ENCODE results near the gene WDFY4. TPM values are rescaled to one million over a fixed set of nuclear protein-coding genes. Genes with fewer than 3 reads are reported as not detected.

The WDFY4 gene
- total and polyA plus RNA-seq, 2 donors (not counting 3 experiments of a cell fraction or from before 2014, with no cell fraction given) = 10.1 to 10.2 TPM

GRCh38 chr10:48940372-48940771 is 255.7 kb downstream of the WDFY4 start:
- Histone ChIP-seq H3K36me3 (ENCODE audit: control insufficient read depth in 2 of 2, extremely low read depth in 1 of 2, insufficient read depth in 2 of 2, low read length in 2 of 2) (no peaks in the 10 kb centered on the region), H4K20me1 (replicated peaks; ENCODE audit: control insufficient read depth, extremely low read depth, insufficient read depth, low read length) (no peaks in the 10 kb centered on the region), H3K9me3 (replicated peaks; ENCODE audit: control insufficient read depth, insufficient read depth, low read length) (no peaks in the 10 kb centered on the region), H3K9ac (replicated peaks; ENCODE audit: extremely low read depth, insufficient read depth, low read length) (no peak overlapping the region), H2AFZ (ENCODE audit: low read depth, low read length) (no peak overlapping the region), H3K9me1 (replicated peaks; ENCODE audit: control insufficient read depth, extremely low read depth, insufficient read depth, low read length) (no peaks in the 10 kb centered on the region), H3K27me3 (ENCODE audit: control insufficient read depth in 2 of 2, insufficient read depth in 2 of 2, low read length in 2 of 2) (no peaks in the 10 kb centered on the region), H3K27ac (ENCODE audit: insufficient read depth, low read depth, low read length) (no peak overlapping the region), H3K79me2 (ENCODE audit: control insufficient read depth, insufficient read depth, low read length) (no peaks in the 10 kb centered on the region), H3K4me1 (ENCODE audit: control insufficient read depth, extremely low read depth, insufficient read depth, low read length) (peaks cover 4% of the 10 kb centered on the region), H3K4me2 (ENCODE audit: insufficient read depth, low read length) (no peak overlapping the region), H3K4me3 (replicated peaks in 1 of 3; ENCODE audit: insufficient read depth in 1 of 3, low read depth in 1 of 3, low read length in 3 of 3) (no peak overlapping the region)
- dilution Hi-C loops (cut with MboI; ENCODE audit: extremely low pct_ligation_motif_present, low sequenced_read_pairs) (no loop called here), intact Hi-C loops (cut with micrococcal nuclease) (loop anchor here (10.0 kb wide), 1 partner anchor 576 kb away; no protein-coding TSS in a partner anchor)
- BruUV-seq (replicated peaks) = no TSS peak
- TF ChIP-seq MYC (IDR thresholded peaks at IDR 0.05; ENCODE audit: low read depth, low read length) = no peak
- no peak for TF ChIP-seq POLR2AphosphoS5 (IDR thresholded peaks at IDR 0.05; ENCODE audit: insufficient read depth, low read depth, low read length)
- TF ChIP-seq MAX (IDR thresholded peaks at IDR 0.05; ENCODE audit: insufficient read depth, insufficient read length) = no peak
- TF ChIP-seq POLR2A (IDR thresholded peaks at IDR 0.05; ENCODE audit: low read depth, low read length) = no peak
- no peak for TF ChIP-seq EZH2 (IDR thresholded peaks at IDR 0.05; ENCODE audit: borderline replicate concordance, low read depth, low read length, severe bottlenecking)
- TF ChIP-seq FOS (IDR thresholded peaks at IDR 0.05; ENCODE audit: borderline replicate concordance, insufficient read depth, low read length) = no peak
- no peak for TF ChIP-seq JUN (IDR thresholded peaks at IDR 0.05; ENCODE audit: borderline replicate concordance, insufficient read depth, insufficient read length, low read depth)
- no peak for TF ChIP-seq CTCF (IDR thresholded peaks at IDR 0.05; ENCODE audit: extremely low read depth in 1 of 2, insufficient read depth in 1 of 2, low read depth in 1 of 2, low read length in 2 of 2)
- no peak for TF ChIP-seq GATA2 (IDR thresholded peaks at IDR 0.05; ENCODE audit: insufficient read depth, insufficient read length, low read depth, low read length)
- FAIRE-seq = no peak
- ChIA-PET POLR2A (no interaction called here), CTCF (no interaction called here)
- DNase-seq (ENCODE audit: low read depth, low spot score) = no peak
